A549 (cell line): Measurements from ENCODE around the gene OR14J1.

Experiments used
- CTCF ChIP-seq: fragments of >200 bp; sonication (Bioruptor Twin); formaldehyde crosslinking; IDR thresholded peaks from 3 replicates; pipeline ENCODE4 v1.5.1; 2016
- POLR2A ChIP-seq: IDR thresholded peaks from 2 replicates; pipeline ENCODE4 v1.6.1; 2012; ENCODE audit warnings: mild to moderate bottlenecking, low read length
- REST ChIP-seq: fragments of 200-600 bp; sonication (generic); IDR thresholded peaks from 2 replicates; pipeline ENCODE4 v1.6.1; 2016; ENCODE audit warnings: antibody characterized with exemption, mild to moderate bottlenecking, moderate library complexity

- TF ChIP-seq CTCF (no peak), REST (no peak), POLR2A (no peak)
These were observed 38.5 kb upstream of the OR14J1 start for GRCh38 chr6:29263001-29263400.
